C4-2B (cell line): ENCODE measurements around the gene DARS2.

Source experiments
- CTCF ChIP-seq: fragments of 450-650 bp; conservative IDR thresholded peaks from 2 replicates; pipeline ENCODE4 v1.5.1; 2017; ENCODE audit warnings: mild to moderate bottlenecking
- ZFX ChIP-seq: fragments of 450-650 bp; IDR thresholded peaks from 2 replicates; pipeline ENCODE4 v1.6.1; 2017

- TF ChIP-seq CTCF (no peak), ZFX (no peak)
These were observed 3.1 kb downstream of the DARS2 start for GRCh38 chr1:173827611-173828010.
